ENCODE results near the gene ABLIM3.

GRCh38 chr5:149188383-149188782 is 47.1 kb downstream of the ABLIM3 start:
- TF ChIP-seq CTCF (IDR thresholded peaks at IDR 0.05): no peak
- no peak for TF ChIP-seq POLR2AphosphoS5 (IDR thresholded peaks at IDR 0.05; ENCODE audit: low read depth, low read length)

Measured in Panc1 (cell line).